GM23338 (cell line): ENCODE data around the gene F2RL3. TPM values are rescaled to one million over a fixed set of nuclear protein-coding genes. Genes with fewer than 3 reads are reported as not detected.

ENCODE experiments used
- CTCF ChIP-seq, 2 experiments: fragments of 200-600 bp in 1 of 2; sonication (generic) in 1 of 2; conservative IDR thresholded peaks; 2 replicates each; pipeline versions ENCODE4 v1.5.1 to v1.6.1; 2016 to 2017; ENCODE audit warnings: antibody characterized with exemption in 2 of 2, low read depth in 2 of 2, mild to moderate bottlenecking in 2 of 2, moderate library complexity in 1 of 2
- ETS1 ChIP-seq: IDR thresholded peaks from 2 replicates; pipeline ENCODE4 v1.6.1; 2016; ENCODE audit warnings: antibody characterized with exemption
- EZH2phosphoT487 ChIP-seq: fragments of 200-600 bp; sonication (generic); IDR thresholded peaks from one replicate; pipeline ENCODE4 v1.8.1; 2018; ENCODE audit warnings: antibody characterized with exemption; ENCODE audit not compliant: unreplicated experiment
- JUNB ChIP-seq: IDR thresholded peaks from one replicate; pipeline ENCODE4 v1.6.1; 2016; ENCODE audit warnings: antibody characterized with exemption; ENCODE audit not compliant: unreplicated experiment
- NANOG ChIP-seq: IDR thresholded peaks from 2 replicates; pipeline ENCODE4 v1.6.1; 2016; ENCODE audit warnings: antibody characterized with exemption, borderline replicate concordance
- POLR2AphosphoS5 ChIP-seq: IDR thresholded peaks from 2 replicates; pipeline ENCODE4 v1.6.1; 2016; ENCODE audit warnings: antibody characterized with exemption, low read depth
- STAT1 ChIP-seq: IDR thresholded peaks from one replicate; pipeline ENCODE4 v1.6.1; 2016; ENCODE audit warnings: antibody characterized with exemption; ENCODE audit not compliant: unreplicated experiment
- ZNF462 ChIP-seq: fragments of 250-450 bp; sonication (Bioruptor Pico); IDR thresholded peaks from 2 replicates; pipeline ENCODE4 v1.5.0; 2020; ENCODE audit warnings: mild to moderate bottlenecking, moderate library complexity
- polyA plus RNA-seq: library from polyadenylated mRNA; unstranded; fragments of >200 nt; fragmentation: Nextera tagmentation; extraction: Ambion mirVana; gene quantifications from 2 replicates; pipeline ENCODE4 v1.2.1, GENCODE V29; 2016
- total RNA-seq: library from RNA; depleted of rRNA; stranded (reverse); fragments of >200 nt; shearing (Covaris generic); gene quantifications from 2 replicates; pipeline ENCODE4 v1.2.3, GENCODE V29; 2014

The F2RL3 gene
- total and polyA plus RNA-seq, 2 experiments from 2014 or later, result not detected

GRCh38 chr19:16849168-16849567 lies 39.6 kb upstream of the F2RL3 start (continued):
- TF ChIP-seq ZNF462 (CRISPR knock-in tag), result no peak
- no peak for TF ChIP-seq ETS1
- no peak for TF ChIP-seq POLR2AphosphoS5
- no peak for TF ChIP-seq NANOG
- TF ChIP-seq JUNB, result no peak
- no peak for TF ChIP-seq EZH2phosphoT487
- no peak for TF ChIP-seq CTCF (conservative IDR thresholded peaks at IDR 0.05; ENCODE audit: low read depth in 2 of 2)
- TF ChIP-seq STAT1, result no peak
